ENCODE measurements around the gene DNAJC21.

DNAJC21 gene

GRCh38 chr5:34929134-34929719 lies at the start of gene DNAJC21:
Gene DNAJC21, plus strand, starts transcription at chr5:34929559. Its CDS starts 261 bp downstream, at chr5:34929820.
- peak within 1 kb of the TSS; percentile 61 to 72 for H3K4me3 ChIP-seq (ENCODE audit: low read depth in 1 of 2, low read length in 2 of 2)

GRCh38 chr5:34881246-34881645 lies 48.1 kb upstream of the DNAJC21 start:
- H3K4me1 ChIP-seq (ENCODE audit: insufficient read depth, low read length), result no peaks in the 10 kb centered on the region

More at GRCh38 chr5:34929134-34929719, at the start of gene DNAJC21:
- Histone ChIP-seq H3K27me3 (ENCODE audit: control insufficient read depth in 1 of 2, insufficient read depth in 2 of 2, low read length in 2 of 2) (no peaks in the 10 kb centered on the region), H3K27ac (ENCODE audit: low read depth, low read length) (peak within 1 kb of the TSS; percentile 93), H3K4me1 (ENCODE audit: insufficient read depth, low read length) (peaks cover 15% of the 10 kb centered on the region), H3K9me3 (ENCODE audit: low read length) (no peaks in the 10 kb centered on the region), H3K36me3 (ENCODE audit: insufficient read depth, low read length) (peaks cover 11% of the 10 kb centered on the region), H3K9ac (ENCODE audit: low read length) (peak within 1 kb of the TSS; percentile 69)

GRCh38 chr5:34886392-34887119 lies 42.8 kb upstream of the DNAJC21 start:
- Histone ChIP-seq H3K9ac (ENCODE audit: low read length) (no peak overlapping the region), H3K27me3 (ENCODE audit: control insufficient read depth in 1 of 2, insufficient read depth in 2 of 2, low read length in 2 of 2) (no peaks in the 10 kb centered on the region), H3K36me3 (ENCODE audit: insufficient read depth, low read length) (no peaks in the 10 kb centered on the region), H3K9me3 (ENCODE audit: low read length) (no peaks in the 10 kb centered on the region), H3K4me1 (ENCODE audit: insufficient read depth, low read length) (no peaks in the 10 kb centered on the region), H3K4me3 (ENCODE audit: low read depth in 1 of 2, low read length in 2 of 2) (no peak overlapping the region), H3K27ac (ENCODE audit: low read depth, low read length) (no peak overlapping the region)

More at GRCh38 chr5:34881246-34881645, 48.1 kb upstream of the DNAJC21 start:
- Histone ChIP-seq H3K27me3 (ENCODE audit: control insufficient read depth in 1 of 2, insufficient read depth in 2 of 2, low read length in 2 of 2) (no peaks in the 10 kb centered on the region), H3K4me3 (ENCODE audit: low read depth in 1 of 2, low read length in 2 of 2) (no peak overlapping the region), H3K9me3 (ENCODE audit: low read length) (no peaks in the 10 kb centered on the region), H3K27ac (ENCODE audit: low read depth, low read length) (no peak overlapping the region), H3K9ac (ENCODE audit: low read length) (no peak overlapping the region), H3K36me3 (ENCODE audit: insufficient read depth, low read length) (no peaks in the 10 kb centered on the region)

GRCh38 chr5:34889394-34889793 lies 40.0 kb upstream of the DNAJC21 start:
- Histone ChIP-seq H3K4me1 (ENCODE audit: insufficient read depth, low read length) (no peaks in the 10 kb centered on the region), H3K4me3 (ENCODE audit: low read depth in 1 of 2, low read length in 2 of 2) (no peak overlapping the region), H3K36me3 (ENCODE audit: insufficient read depth, low read length) (no peaks in the 10 kb centered on the region), H3K27me3 (ENCODE audit: control insufficient read depth in 1 of 2, insufficient read depth in 2 of 2, low read length in 2 of 2) (no peaks in the 10 kb centered on the region), H3K9ac (ENCODE audit: low read length) (no peak overlapping the region), H3K9me3 (ENCODE audit: low read length) (no peaks in the 10 kb centered on the region), H3K27ac (ENCODE audit: low read depth, low read length) (no peak overlapping the region)

GRCh38 chr5:34891981-34892380 lies 37.4 kb upstream of the DNAJC21 start:
- no peak overlapping the region for H3K9ac ChIP-seq (ENCODE audit: low read length)
- H3K9me3 ChIP-seq (ENCODE audit: low read length), result no peaks in the 10 kb centered on the region
- no peaks in the 10 kb centered on the region for H3K36me3 ChIP-seq (ENCODE audit: insufficient read depth, low read length)
- no peak overlapping the region for H3K27ac ChIP-seq (ENCODE audit: low read depth, low read length)
- no peaks in the 10 kb centered on the region for H3K27me3 ChIP-seq (ENCODE audit: control insufficient read depth in 1 of 2, insufficient read depth in 2 of 2, low read length in 2 of 2)
- H3K4me1 ChIP-seq (ENCODE audit: insufficient read depth, low read length), result no peaks in the 10 kb centered on the region
- H3K4me3 ChIP-seq (ENCODE audit: low read depth in 1 of 2, low read length in 2 of 2), result no peak overlapping the region

GRCh38 chr5:34892414-34892813 lies 36.9 kb upstream of the DNAJC21 start:
- H3K9me3 ChIP-seq (ENCODE audit: low read length), result no peaks in the 10 kb centered on the region
- no peaks in the 10 kb centered on the region for H3K4me1 ChIP-seq (ENCODE audit: insufficient read depth, low read length)
- no peak overlapping the region for H3K9ac ChIP-seq (ENCODE audit: low read length)
- H3K4me3 ChIP-seq (ENCODE audit: low read depth in 1 of 2, low read length in 2 of 2), result no peak overlapping the region
- H3K36me3 ChIP-seq (ENCODE audit: insufficient read depth, low read length), result no peaks in the 10 kb centered on the region
- H3K27ac ChIP-seq (ENCODE audit: low read depth, low read length), result no peak overlapping the region
- H3K27me3 ChIP-seq (ENCODE audit: control insufficient read depth in 1 of 2, insufficient read depth in 2 of 2, low read length in 2 of 2), result no peaks in the 10 kb centered on the region

GRCh38 chr5:34894716-34895115 lies 34.6 kb upstream of the DNAJC21 start:
- Histone ChIP-seq H3K9me3 (ENCODE audit: low read length) (no peaks in the 10 kb centered on the region), H3K27ac (ENCODE audit: low read depth, low read length) (no peak overlapping the region), H3K27me3 (ENCODE audit: control insufficient read depth in 1 of 2, insufficient read depth in 2 of 2, low read length in 2 of 2) (no peaks in the 10 kb centered on the region), H3K9ac (ENCODE audit: low read length) (no peak overlapping the region), H3K4me3 (ENCODE audit: low read depth in 1 of 2, low read length in 2 of 2) (no peak overlapping the region), H3K36me3 (ENCODE audit: insufficient read depth, low read length) (no peaks in the 10 kb centered on the region), H3K4me1 (ENCODE audit: insufficient read depth, low read length) (no peaks in the 10 kb centered on the region)

GRCh38 chr5:34895641-34896419 lies 33.5 kb upstream of the DNAJC21 start:
- no peak overlapping the region for H3K9ac ChIP-seq (ENCODE audit: low read length)
- no peak overlapping the region for H3K27ac ChIP-seq (ENCODE audit: low read depth, low read length)
- no peaks in the 10 kb centered on the region for H3K9me3 ChIP-seq (ENCODE audit: low read length)
- H3K27me3 ChIP-seq (ENCODE audit: control insufficient read depth in 1 of 2, insufficient read depth in 2 of 2, low read length in 2 of 2), result no peaks in the 10 kb centered on the region
- no peaks in the 10 kb centered on the region for H3K36me3 ChIP-seq (ENCODE audit: insufficient read depth, low read length)
- no peaks in the 10 kb centered on the region for H3K4me1 ChIP-seq (ENCODE audit: insufficient read depth, low read length)
- H3K4me3 ChIP-seq (ENCODE audit: low read depth in 1 of 2, low read length in 2 of 2), result no peak overlapping the region

- no peaks in the 10 kb centered on the region for H3K4me1 ChIP-seq (ENCODE audit: insufficient read depth, low read length)
- H3K27me3 ChIP-seq (ENCODE audit: control insufficient read depth in 1 of 2, insufficient read depth in 2 of 2, low read length in 2 of 2), result no peaks in the 10 kb centered on the region
- no peaks in the 10 kb centered on the region for H3K36me3 ChIP-seq (ENCODE audit: insufficient read depth, low read length)
- H3K4me3 ChIP-seq (ENCODE audit: low read depth in 1 of 2, low read length in 2 of 2), result no peak overlapping the region
- H3K27ac ChIP-seq (ENCODE audit: low read depth, low read length), result no peak overlapping the region
- no peaks in the 10 kb centered on the region for H3K9me3 ChIP-seq (ENCODE audit: low read length)
- H3K9ac ChIP-seq (ENCODE audit: low read length), result no peak overlapping the region
These were observed 31.7 kb upstream of the DNAJC21 start for GRCh38 chr5:34897646-34898045.

- H3K27ac ChIP-seq (ENCODE audit: low read depth, low read length), result no peak overlapping the region
- H3K9me3 ChIP-seq (ENCODE audit: low read length), result no peaks in the 10 kb centered on the region
- H3K36me3 ChIP-seq (ENCODE audit: insufficient read depth, low read length), result no peaks in the 10 kb centered on the region
- H3K27me3 ChIP-seq (ENCODE audit: control insufficient read depth in 1 of 2, insufficient read depth in 2 of 2, low read length in 2 of 2), result no peaks in the 10 kb centered on the region
- H3K4me1 ChIP-seq (ENCODE audit: insufficient read depth, low read length), result no peaks in the 10 kb centered on the region
- no peak overlapping the region for H3K4me3 ChIP-seq (ENCODE audit: low read depth in 1 of 2, low read length in 2 of 2)
- no peak overlapping the region for H3K9ac ChIP-seq (ENCODE audit: low read length)
These were observed 31.0 kb upstream of the DNAJC21 start for GRCh38 chr5:34898258-34898895.

GRCh38 chr5:34899066-34899465 lies 30.3 kb upstream of the DNAJC21 start:
- Histone ChIP-seq H3K9ac (ENCODE audit: low read length) (no peak overlapping the region), H3K27me3 (ENCODE audit: control insufficient read depth in 1 of 2, insufficient read depth in 2 of 2, low read length in 2 of 2) (no peaks in the 10 kb centered on the region), H3K9me3 (ENCODE audit: low read length) (no peaks in the 10 kb centered on the region), H3K36me3 (ENCODE audit: insufficient read depth, low read length) (no peaks in the 10 kb centered on the region), H3K4me3 (ENCODE audit: low read depth in 1 of 2, low read length in 2 of 2) (no peak overlapping the region), H3K4me1 (ENCODE audit: insufficient read depth, low read length) (no peaks in the 10 kb centered on the region), H3K27ac (ENCODE audit: low read depth, low read length) (no peak overlapping the region)

Measured in muscle layer of colon (tissue), 2 donors.